GM10266 (cell line): ENCODE results near the gene QPCT.

ENCODE experiments used
- DNase-seq: peaks from one replicate; pipeline ENCODE4 v3.0.0; 2012; ENCODE audit errors: extremely low spot score
- CTCF ChIP-seq: IDR thresholded peaks from 2 replicates; pipeline ENCODE4 v1.5.1; 2012; ENCODE audit warnings: mild to moderate bottlenecking, low read depth; ENCODE audit not compliant: control insufficient read depth, insufficient read depth; ENCODE audit errors: missing control alignments

The QPCT gene

GRCh38 chr2:37333256-37333655 is 11.2 kb upstream of the QPCT start:
- no peak for TF ChIP-seq CTCF
- DNase-seq: no peak

- DNase-seq: no peak
- no peak for TF ChIP-seq CTCF
Measured at GRCh38 chr2:37335604-37336003, 8.8 kb upstream of the QPCT start.

GRCh38 chr2:37337620-37338280 is 6.7 kb upstream of the QPCT start:
- DNase-seq: no peak
- TF ChIP-seq CTCF: no peak

- TF ChIP-seq CTCF: no peak
- no peak for DNase-seq
Measured at GRCh38 chr2:37338933-37339332, 5.5 kb upstream of the QPCT start.

GRCh38 chr2:37340637-37341036 is 3.8 kb upstream of the QPCT start:
- no peak for TF ChIP-seq CTCF
- DNase-seq: no peak

- no peak for DNase-seq
- no peak for TF ChIP-seq CTCF
Measured at GRCh38 chr2:37342591-37343220, 1.7 kb upstream of the QPCT start.

- DNase-seq: peak; percentile 44
- TF ChIP-seq CTCF: no peak
Measured at GRCh38 chr2:37343537-37344434, 644 bp upstream of the QPCT start.
